ENCODE data around the gene ANKRD13B. TPM values are rescaled to one million over a fixed set of nuclear protein-coding genes. Genes with fewer than 3 reads are reported as not detected.
"Not testable (repeated sequence)": the region's sequence is repeated elsewhere in the genome, so short reads cannot be mapped to it uniquely, and the experiment has no call there.

The ANKRD13B gene
- polyA plus RNA-seq (ENCODE audit: insufficient read length) = 14.4 TPM

DNA sequence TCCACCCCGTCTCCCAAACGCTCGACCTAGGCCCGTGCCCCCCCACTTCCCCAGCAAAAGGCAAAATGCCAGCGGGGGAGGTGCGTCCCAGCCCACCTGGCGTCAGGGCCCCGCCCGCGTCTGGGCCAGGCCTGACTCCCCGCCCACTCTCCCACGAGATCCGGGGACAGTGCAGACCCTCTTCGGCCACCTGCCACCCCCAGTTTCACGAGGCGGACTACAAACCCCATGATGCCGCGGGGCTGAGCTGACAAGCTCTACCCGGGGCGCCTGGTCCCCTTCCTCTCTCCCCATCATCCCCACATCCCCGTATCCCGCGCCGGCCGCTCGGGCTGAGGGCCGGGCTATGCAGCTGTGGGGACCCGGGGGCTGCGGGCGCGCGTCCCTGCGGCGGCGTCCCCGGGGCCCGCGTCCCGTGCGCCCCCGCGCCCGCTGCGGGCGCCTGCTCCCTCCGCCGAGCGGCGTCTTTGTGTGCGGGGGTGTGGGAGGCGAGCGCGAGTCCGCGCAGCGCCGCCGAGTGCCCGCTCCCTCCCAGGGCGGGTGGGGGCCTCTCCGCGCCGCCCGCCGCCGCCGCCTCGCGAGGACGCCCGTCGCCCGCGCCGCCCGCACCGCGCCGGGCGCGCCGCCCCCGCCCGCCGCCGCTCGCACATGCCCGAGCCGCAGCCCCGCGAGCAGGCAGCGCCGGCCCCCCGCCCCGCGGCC is at the start of gene ANKRD13B:
ANKRD13B (plus strand) TSS at position 283 of the 702 bp plus-strand sequence. CDS start 490 bp downstream, outside the sequence.
- no peak for DNase-seq (ENCODE audit: low read depth)

- DNase-seq (ENCODE audit: low read depth) = no peak
Observed at GRCh38 chr17:29544066-29544465, 48.9 kb upstream of the ANKRD13B start.

- no peak for DNase-seq (ENCODE audit: low read depth)
Observed at GRCh38 chr17:29546085-29546484, 46.8 kb upstream of the ANKRD13B start.

DNA sequence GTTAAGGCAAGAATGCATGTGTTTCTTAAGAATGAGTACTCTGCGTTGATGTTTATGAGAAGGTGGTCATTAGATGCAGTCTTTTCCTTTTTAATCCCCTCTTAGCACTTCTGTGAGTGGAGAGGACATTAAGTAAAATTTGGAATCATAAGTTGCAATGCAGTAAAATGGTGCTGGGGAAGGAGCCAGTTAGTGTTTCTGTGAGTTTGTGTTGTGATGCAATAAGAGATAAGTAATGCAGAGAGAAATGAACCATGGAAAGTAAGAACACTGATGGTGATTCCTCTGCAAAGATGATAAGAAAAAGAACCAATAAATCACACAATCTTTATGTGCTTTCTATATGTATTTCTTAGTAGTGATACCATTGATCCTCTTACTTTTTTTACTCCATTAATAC is 46.1 kb upstream of the ANKRD13B start:
- no peak for DNase-seq (ENCODE audit: low read depth)

- DNase-seq (ENCODE audit: low read depth) = no peak
Observed at GRCh38 chr17:29549177-29549923, 43.6 kb upstream of the ANKRD13B start.

- no peak for DNase-seq (ENCODE audit: low read depth)
Observed at GRCh38 chr17:29555840-29556239, 37.1 kb upstream of the ANKRD13B start.

GRCh38 chr17:29557085-29557738 is 35.7 kb upstream of the ANKRD13B start:
- DNase-seq (ENCODE audit: low read depth) = no peak

- no peak for DNase-seq (ENCODE audit: low read depth)
Observed at GRCh38 chr17:29557739-29558116, 35.2 kb upstream of the ANKRD13B start.

DNA sequence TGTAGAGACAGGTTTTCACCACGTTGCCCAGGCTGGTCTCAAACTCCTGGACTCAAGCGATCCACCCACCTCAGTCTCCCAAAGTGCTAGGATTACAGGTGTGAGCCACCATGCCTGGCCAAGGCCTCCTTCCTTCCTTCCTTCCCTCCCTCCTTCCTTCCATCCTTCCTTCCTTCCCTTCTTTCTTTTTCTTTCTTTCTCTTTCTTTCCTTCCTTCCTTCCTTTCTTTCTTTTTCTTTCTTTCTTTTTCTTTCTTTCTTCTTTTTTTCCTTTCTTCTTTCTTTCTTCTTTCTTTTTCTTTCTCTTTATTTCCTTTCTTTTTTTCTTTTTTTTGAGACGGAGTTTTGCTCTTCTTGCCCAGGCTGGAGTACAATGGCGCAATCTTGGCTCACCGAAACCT is 34.8 kb upstream of the ANKRD13B start:
- DNase-seq (ENCODE audit: low read depth) = not testable (repeated sequence)

DNA sequence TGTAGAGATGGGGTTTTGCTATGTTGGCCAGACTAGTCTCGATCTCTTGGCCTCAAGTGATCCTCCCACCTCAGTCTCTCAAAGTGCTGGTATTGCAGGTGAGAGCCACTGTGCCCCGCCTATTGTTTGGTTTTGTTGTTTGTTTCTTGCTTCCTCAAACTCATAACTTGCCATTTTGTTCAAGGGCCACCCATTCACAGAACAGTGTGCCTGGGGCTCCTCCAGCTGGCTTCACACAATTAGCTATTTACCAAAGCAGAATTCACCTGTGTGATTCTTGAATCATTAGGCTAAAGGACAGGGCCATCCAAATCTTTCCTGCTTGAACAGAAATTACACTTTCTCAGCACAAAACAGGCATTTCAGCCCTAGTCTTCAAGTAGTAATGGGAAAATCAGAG is 33.3 kb upstream of the ANKRD13B start:
- DNase-seq (ENCODE audit: low read depth) = no peak

DNA sequence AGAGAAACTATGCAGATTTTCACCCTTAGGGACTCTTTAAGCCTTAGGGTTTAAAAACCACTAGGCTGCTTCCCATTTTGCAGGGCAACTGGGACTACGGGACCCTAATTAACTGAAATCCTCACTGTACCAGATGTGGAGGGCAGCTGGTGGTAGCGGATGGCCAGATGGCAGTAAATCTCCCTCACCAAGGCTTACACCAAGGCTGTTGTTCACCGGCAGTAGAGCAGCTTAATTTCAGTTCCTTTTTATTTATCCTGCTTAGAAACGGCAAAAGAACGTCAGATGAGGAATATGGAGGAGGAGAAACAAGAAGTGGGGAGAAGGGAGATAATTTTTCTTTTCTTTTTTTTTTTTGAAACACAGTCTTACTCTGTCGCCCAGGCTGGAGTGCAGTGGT is 32.6 kb upstream of the ANKRD13B start:
- no peak for DNase-seq (ENCODE audit: low read depth)

DNA sequence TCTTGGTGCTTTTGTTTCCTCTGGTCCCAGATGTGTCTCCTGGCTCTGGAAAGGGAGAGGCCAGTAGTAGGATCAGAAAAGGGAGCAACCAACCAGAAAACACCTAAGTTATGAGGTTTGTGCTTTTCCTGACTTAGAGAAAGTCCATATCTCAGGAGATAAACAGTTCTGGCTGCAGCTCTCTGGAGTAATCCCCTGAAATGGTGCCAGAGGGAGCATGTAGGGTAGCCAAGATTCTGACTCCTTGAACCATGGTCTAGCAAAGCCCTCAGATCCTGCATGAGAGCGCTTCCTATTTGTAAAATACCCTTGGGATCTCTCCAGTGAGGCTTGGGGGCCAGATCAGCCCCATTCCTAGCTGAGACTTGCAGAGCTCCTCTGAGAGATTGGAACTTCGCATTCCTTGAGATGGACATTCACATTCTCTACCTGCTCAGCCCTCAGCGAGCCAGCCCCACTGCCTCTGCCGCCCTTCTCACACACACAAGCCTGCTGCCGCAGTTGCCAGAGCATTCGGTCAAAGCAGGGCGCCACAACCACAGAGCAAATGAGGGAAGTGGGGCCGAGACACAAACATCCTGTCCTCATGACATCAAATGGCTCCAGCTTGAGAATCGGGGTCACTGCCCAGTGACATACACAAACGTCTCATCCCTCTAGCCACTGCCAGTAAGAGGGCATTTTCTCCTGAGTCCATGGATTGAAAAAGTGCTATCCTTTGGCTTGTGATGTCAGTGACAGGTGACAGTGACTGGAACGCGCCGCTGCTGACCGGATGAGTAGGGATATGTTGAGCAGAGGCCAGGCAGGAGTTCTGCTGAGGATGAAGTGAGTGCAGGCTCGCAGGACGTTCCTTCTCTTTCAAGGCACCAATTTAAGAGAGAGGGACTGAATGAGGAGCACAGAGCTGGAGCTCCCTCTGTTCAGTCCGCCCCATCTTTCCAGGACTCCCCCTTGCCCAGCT is 31.1 kb upstream of the ANKRD13B start:
- no peak for DNase-seq (ENCODE audit: low read depth)

GRCh38 chr17:29562615-29563014 is 30.3 kb upstream of the ANKRD13B start:
- DNase-seq (ENCODE audit: low read depth) = no peak

DNA sequence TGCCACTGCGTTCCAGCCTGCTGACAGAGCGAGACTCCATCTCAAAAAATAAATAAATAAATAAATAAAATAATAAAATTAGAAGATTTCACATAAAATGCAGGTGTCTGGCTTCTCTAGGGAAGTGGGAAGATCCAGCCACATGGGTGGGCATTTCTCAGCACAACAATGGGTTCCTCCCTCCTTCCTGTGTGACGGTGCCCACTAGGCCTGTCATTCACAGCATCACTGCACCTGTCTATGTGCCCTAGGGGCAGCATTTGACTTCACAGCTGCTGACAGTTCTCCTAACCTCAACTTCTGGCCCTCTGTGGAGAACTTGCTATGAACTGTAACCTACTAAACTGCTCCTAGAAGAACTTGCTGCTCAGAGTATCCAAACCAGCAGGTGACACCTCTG is 29.1 kb upstream of the ANKRD13B start:
- no peak for DNase-seq (ENCODE audit: low read depth)

- DNase-seq (ENCODE audit: low read depth) = no peak
Observed at GRCh38 chr17:29565643-29566472, 27.1 kb upstream of the ANKRD13B start.

DNA sequence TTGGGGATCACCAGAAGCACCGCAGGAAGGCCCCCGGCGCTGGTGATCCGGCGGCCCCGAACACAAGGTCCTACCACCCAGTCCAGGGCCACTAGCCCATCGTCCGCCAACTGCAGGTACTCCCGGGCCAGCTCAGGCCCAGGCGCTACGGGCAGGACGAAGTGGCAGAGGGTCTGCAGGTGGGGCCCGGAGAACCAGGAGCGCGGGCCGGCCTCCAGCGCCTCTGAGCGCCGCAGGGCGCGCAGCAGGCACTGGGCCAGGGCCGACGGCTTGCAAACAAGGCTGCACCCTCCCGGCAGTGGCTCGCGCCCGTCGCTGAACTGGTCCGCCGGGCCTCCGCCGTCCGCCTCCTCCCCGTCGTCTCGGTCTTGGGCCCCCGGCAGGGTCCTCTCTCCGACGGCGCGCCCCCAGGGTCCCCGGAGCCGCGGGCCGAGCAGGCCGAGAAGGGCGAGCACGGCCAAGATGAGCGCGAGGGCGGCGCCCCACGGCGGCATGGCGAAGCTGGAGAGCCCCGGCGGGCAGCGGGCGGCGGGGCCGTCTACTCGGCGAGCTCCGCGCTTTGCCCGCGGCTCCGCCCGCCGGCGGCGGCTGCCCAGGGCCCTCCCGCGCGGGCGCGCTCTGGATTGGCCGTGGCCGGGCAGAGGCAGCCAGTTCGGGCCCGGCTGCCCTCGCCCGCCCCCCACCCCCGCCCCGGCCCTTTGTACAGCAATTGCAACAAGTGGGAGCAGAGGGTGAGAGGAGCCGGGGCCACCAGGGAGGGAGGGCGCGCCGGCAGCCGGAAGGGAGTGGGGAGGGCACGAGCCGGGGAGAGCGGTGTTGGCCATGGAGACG is 26.2 kb upstream of the ANKRD13B start, which contains the start of gene ABHD15:
ABHD15 (minus strand) TSS at position 565 of the 831 bp plus-strand sequence; CDS start at position 494, 71 bp downstream.
- no peak for DNase-seq (ENCODE audit: low read depth)

- DNase-seq (ENCODE audit: low read depth) = no peak
Observed at GRCh38 chr17:29567304-29567553, 25.7 kb upstream of the ANKRD13B start.

GRCh38 chr17:29567554-29568330 is 25.2 kb upstream of the ANKRD13B start:
- DNase-seq (ENCODE audit: low read depth) = no peak

All from forelimb muscle (tissue), 1 donor.